Epithelial cell of esophagus (primary cell): ENCODE measurements around the gene NAIF1.
"Not testable (repeated sequence)": the region's sequence is repeated elsewhere in the genome, so short reads cannot be mapped to it uniquely, and the experiment has no call there.

Source experiments
- DNase-seq: peaks from one replicate; pipeline ENCODE4 v3.0.0; 2010; ENCODE audit warnings: low read depth
- H3K4me3 ChIP-seq: 2 replicates; pipeline ENCODE4 v1.5.1; 2011; ENCODE audit warnings: mild to moderate bottlenecking, low read length, control low read depth
- CTCF ChIP-seq: IDR thresholded peaks from 2 replicates; pipeline ENCODE4 v1.5.1; 2011; ENCODE audit warnings: low read depth, mild to moderate bottlenecking, low read length, control low read depth, inconsistent platforms; ENCODE audit not compliant: insufficient read depth; ENCODE audit errors: missing control alignments

Gene NAIF1

DNA sequence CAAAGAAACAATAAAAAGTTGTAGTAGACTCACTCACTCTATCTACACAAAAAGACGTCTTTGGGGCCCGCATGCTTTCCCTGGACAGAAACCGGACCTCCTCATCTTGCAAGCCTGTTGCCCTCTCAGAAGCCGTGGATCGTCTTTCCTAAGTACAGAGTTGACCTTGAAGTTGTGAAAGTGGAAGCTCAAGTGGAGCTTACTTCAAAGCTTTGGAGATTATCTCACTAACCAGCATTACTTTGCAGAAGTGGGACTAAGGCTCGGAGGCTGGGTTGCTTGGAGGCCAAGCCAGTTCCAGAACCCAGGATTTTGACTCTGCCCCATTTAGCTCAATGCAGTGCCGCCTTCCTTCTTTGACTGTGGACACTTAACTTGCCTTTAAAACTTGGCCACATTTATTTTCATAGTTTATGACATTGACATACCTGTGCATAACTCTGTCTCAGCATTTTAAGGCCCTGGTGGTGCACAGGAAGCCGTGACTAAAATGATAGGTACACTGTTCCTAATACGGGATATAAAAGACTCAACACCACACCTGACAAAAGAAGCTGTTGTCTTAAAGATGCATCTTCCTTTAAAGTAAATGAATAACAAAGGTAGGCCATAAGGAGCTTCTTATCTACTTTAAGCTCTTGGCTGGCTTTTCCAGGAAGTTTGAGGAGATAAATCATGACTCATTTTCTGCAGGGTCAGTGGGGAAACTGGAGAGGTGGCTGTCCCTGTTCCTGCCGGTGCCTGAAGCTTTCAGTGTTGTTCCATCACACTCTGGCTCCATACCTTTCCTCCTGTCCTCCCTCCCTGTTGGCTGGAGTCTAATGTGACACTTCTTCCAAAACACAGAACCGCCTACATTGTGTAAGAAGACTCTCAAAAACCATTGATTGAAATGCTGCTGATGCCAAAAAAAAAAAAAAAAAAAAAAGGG lies 11.6 kb upstream of the NAIF1 start:
- peak; percentile 68 for DNase-seq
- no peak overlapping the region for H3K4me3 ChIP-seq
- TF ChIP-seq CTCF: no peak

DNA sequence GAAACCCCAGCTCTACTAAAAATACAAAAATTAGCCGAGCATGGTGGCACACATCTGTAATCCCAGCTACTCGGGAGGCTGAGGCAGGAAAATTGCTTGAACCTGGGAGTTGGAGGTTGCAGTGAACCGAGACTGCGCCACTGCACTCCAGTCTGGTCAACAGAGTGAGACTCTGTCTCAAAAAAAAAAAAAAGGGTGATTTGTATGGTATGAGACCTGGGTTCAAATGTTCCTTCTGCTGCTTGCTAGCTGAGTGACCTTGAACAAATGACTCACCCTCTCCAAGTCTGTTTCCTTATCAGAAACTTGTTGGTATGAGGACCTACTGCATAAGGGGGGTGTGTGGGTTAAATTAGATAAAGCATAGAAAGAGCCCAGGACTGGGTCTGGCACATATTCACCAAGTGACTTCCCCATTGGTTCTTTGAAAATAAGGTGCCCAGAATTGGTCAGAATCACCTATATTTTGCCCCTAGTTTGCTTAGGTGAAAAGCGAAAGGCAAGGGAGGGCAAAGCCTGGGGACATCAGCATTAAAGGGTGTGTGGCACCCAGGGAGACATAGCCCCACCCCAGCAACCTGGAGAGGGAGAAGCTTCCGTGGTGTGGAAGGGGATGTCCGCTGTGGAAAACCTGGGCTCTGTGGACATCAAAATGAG lies 10.9 kb upstream of the NAIF1 start:
- no peak overlapping the region for H3K4me3 ChIP-seq
- DNase-seq: no peak
- no peak for TF ChIP-seq CTCF

DNA sequence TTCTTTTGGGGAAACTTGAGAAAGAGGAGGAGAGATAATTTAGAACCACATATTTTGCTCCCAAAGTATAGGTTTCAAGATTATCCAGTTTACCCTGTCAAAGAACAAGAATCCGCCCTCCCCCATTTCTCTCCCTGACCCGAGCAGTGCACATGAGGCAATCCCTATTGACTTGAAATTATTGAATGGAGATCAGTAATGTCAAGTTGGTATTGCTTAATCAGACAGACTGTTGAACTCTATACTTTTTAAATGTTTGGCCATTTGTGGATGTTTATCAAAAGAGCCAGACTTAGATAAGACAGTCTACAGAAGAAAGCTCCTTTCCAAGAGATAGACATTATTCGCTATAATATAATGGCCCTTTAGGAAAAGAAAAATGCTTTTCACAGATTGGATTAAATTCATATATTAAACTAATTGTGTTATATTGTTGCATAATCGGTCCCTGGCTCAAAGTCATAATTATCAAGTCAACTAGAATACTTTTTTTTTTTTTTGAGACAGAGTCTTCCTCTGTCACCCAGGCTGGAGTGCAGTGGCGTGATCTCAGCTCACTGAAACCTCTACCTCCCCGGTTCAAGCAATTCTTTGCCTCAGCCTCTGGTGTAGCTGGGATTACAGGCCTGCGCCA lies 6.2 kb upstream of the NAIF1 start:
- TF ChIP-seq CTCF: no peak
- no peak for DNase-seq
- H3K4me3 ChIP-seq: no peak overlapping the region

DNA sequence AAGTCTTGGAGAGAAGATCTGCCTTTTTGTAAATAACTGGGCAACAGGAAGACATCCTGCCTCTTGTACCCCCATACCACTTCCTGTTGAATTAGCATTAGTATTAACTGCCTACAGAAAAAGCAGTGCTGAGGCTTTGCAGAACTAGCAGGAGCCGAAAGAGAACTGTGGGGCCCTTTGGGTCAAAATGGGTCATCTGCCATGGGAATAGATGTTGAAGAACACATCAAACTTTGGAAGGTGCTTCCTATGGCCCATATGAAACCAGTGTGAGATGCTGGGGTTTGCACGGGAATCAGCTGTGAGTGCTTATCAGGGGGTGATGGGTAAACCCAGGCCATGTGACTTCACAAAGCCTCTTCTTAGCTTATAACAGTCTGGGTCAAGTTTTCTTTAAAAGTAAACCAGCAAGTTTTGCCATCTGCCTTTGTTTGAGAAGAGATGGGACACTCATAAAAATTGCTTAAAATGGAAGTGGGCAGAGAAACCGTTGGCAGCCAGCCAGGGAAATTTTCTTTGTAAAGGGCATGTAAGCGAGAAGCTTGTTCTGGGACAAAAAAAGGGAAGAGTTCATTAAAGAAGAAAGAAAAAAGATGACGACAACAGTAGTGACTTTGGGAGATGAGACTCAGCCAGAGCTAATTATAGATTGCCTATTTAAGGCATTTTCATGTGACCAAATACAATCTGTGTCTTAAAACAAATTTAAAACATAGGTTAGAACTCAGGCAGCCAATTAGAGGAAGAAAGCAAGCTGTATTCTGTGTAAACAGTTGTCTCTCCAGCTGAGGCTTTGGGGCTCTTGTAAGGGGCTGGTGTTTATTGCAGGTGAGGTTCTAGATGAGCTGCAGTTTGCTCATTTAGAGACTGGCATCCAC lies 5.3 kb upstream of the NAIF1 start:
- DNase-seq: peak; percentile 54
- no peak for TF ChIP-seq CTCF
- no peak overlapping the region for H3K4me3 ChIP-seq

- not testable (repeated sequence) for H3K4me3 ChIP-seq, DNase-seq
Observed at GRCh38 chr9:128071475-128071874, 4.4 kb upstream of the NAIF1 start.

DNA sequence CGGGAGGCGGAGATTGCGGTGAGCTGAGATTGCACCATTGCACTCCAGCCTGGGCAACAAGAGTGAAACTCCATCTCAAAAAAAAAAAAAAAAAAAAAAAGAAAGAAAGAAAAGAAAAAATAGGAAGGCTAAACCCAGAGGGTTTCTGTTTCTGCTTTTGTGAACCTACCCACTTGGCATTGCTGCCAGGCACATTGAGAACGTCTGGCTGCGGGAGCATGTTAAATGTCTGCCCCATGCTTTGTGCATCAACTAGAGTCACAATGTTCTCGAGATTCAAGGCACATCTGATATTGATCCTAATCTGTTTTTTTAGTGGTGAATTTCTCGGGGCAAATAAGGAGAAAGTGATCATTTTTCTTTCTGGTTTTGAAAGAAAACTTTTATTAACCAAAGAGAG lies 3.8 kb upstream of the NAIF1 start:
- no peak overlapping the region for H3K4me3 ChIP-seq
- DNase-seq: no peak

More for the DNA sequence above, 3.8 kb upstream of the NAIF1 start:
- TF ChIP-seq CTCF: no peak
